ENCODE results near the gene KCNH6.

The KCNH6 gene

GRCh38 chr17:63490858-63491400 lies 32.2 kb upstream of the KCNH6 start:
- no peak overlapping the region for H3K9ac ChIP-seq (ENCODE audit: low read length)
- no peak overlapping the region for H3K27ac ChIP-seq (ENCODE audit: low read depth, low read length)
- H3K36me3 ChIP-seq (ENCODE audit: insufficient read depth, low read length) = no peaks in the 10 kb centered on the region
- H3K27me3 ChIP-seq (ENCODE audit: control insufficient read depth in 1 of 2, insufficient read depth in 2 of 2, low read length in 2 of 2) = peaks cover 0 to 6% of the 10 kb centered on the region in 2 donors
- H3K9me3 ChIP-seq (ENCODE audit: low read length) = no peaks in the 10 kb centered on the region
- no peak overlapping the region for H3K4me3 ChIP-seq (ENCODE audit: low read depth in 1 of 2, low read length in 2 of 2)
- no peaks in the 10 kb centered on the region for H3K4me1 ChIP-seq (ENCODE audit: insufficient read depth, low read length)

GRCh38 chr17:63491413-63491812 lies 31.7 kb upstream of the KCNH6 start:
- no peak overlapping the region for H3K4me3 ChIP-seq (ENCODE audit: low read depth in 1 of 2, low read length in 2 of 2)
- H3K27me3 ChIP-seq (ENCODE audit: control insufficient read depth in 1 of 2, insufficient read depth in 2 of 2, low read length in 2 of 2) = peaks cover 0 to 6% of the 10 kb centered on the region in 2 donors
- H3K4me1 ChIP-seq (ENCODE audit: insufficient read depth, low read length) = no peaks in the 10 kb centered on the region
- H3K27ac ChIP-seq (ENCODE audit: low read depth, low read length) = no peak overlapping the region
- H3K9ac ChIP-seq (ENCODE audit: low read length) = no peak overlapping the region
- H3K36me3 ChIP-seq (ENCODE audit: insufficient read depth, low read length) = no peaks in the 10 kb centered on the region
- H3K9me3 ChIP-seq (ENCODE audit: low read length) = no peaks in the 10 kb centered on the region

GRCh38 chr17:63491977-63492618 lies 31.1 kb upstream of the KCNH6 start:
- no peaks in the 10 kb centered on the region for H3K4me1 ChIP-seq (ENCODE audit: insufficient read depth, low read length)
- peaks cover 0 to 6% of the 10 kb centered on the region in 2 donors for H3K27me3 ChIP-seq (ENCODE audit: control insufficient read depth in 1 of 2, insufficient read depth in 2 of 2, low read length in 2 of 2)
- H3K9me3 ChIP-seq (ENCODE audit: low read length) = no peaks in the 10 kb centered on the region
- no peak overlapping the region for H3K27ac ChIP-seq (ENCODE audit: low read depth, low read length)
- no peaks in the 10 kb centered on the region for H3K36me3 ChIP-seq (ENCODE audit: insufficient read depth, low read length)
- no peak overlapping the region for H3K9ac ChIP-seq (ENCODE audit: low read length)
- no peak overlapping the region for H3K4me3 ChIP-seq (ENCODE audit: low read depth in 1 of 2, low read length in 2 of 2)

- H3K4me3 ChIP-seq (ENCODE audit: low read depth in 1 of 2, low read length in 2 of 2) = no peak overlapping the region
- no peak overlapping the region for H3K27ac ChIP-seq (ENCODE audit: low read depth, low read length)
- no peaks in the 10 kb centered on the region for H3K9me3 ChIP-seq (ENCODE audit: low read length)
- H3K36me3 ChIP-seq (ENCODE audit: insufficient read depth, low read length) = no peaks in the 10 kb centered on the region
- H3K9ac ChIP-seq (ENCODE audit: low read length) = no peak overlapping the region
- peaks cover 0 to 6% of the 10 kb centered on the region in 2 donors for H3K27me3 ChIP-seq (ENCODE audit: control insufficient read depth in 1 of 2, insufficient read depth in 2 of 2, low read length in 2 of 2)
- no peaks in the 10 kb centered on the region for H3K4me1 ChIP-seq (ENCODE audit: insufficient read depth, low read length)
Measured at GRCh38 chr17:63492940-63493339, 30.2 kb upstream of the KCNH6 start.

GRCh38 chr17:63493411-63493810 lies 29.7 kb upstream of the KCNH6 start:
- no peaks in the 10 kb centered on the region for H3K9me3 ChIP-seq (ENCODE audit: low read length)
- H3K4me3 ChIP-seq (ENCODE audit: low read depth in 1 of 2, low read length in 2 of 2) = no peak overlapping the region
- peaks cover 0 to 6% of the 10 kb centered on the region in 2 donors for H3K27me3 ChIP-seq (ENCODE audit: control insufficient read depth in 1 of 2, insufficient read depth in 2 of 2, low read length in 2 of 2)
- H3K27ac ChIP-seq (ENCODE audit: low read depth, low read length) = no peak overlapping the region
- no peak overlapping the region for H3K9ac ChIP-seq (ENCODE audit: low read length)
- no peaks in the 10 kb centered on the region for H3K36me3 ChIP-seq (ENCODE audit: insufficient read depth, low read length)
- H3K4me1 ChIP-seq (ENCODE audit: insufficient read depth, low read length) = no peaks in the 10 kb centered on the region

- H3K36me3 ChIP-seq (ENCODE audit: insufficient read depth, low read length) = no peaks in the 10 kb centered on the region
- H3K4me3 ChIP-seq (ENCODE audit: low read depth in 1 of 2, low read length in 2 of 2) = no peak overlapping the region
- no peaks in the 10 kb centered on the region for H3K9me3 ChIP-seq (ENCODE audit: low read length)
- peaks cover 0 to 6% of the 10 kb centered on the region in 2 donors for H3K27me3 ChIP-seq (ENCODE audit: control insufficient read depth in 1 of 2, insufficient read depth in 2 of 2, low read length in 2 of 2)
- H3K4me1 ChIP-seq (ENCODE audit: insufficient read depth, low read length) = no peaks in the 10 kb centered on the region
- H3K27ac ChIP-seq (ENCODE audit: low read depth, low read length) = no peak overlapping the region
- no peak overlapping the region for H3K9ac ChIP-seq (ENCODE audit: low read length)
Measured at GRCh38 chr17:63494300-63494928, 28.7 kb upstream of the KCNH6 start.

GRCh38 chr17:63495491-63495890 lies 27.7 kb upstream of the KCNH6 start:
- Histone ChIP-seq H3K27ac (ENCODE audit: low read depth, low read length) (no peak overlapping the region), H3K27me3 (ENCODE audit: control insufficient read depth in 1 of 2, insufficient read depth in 2 of 2, low read length in 2 of 2) (peaks cover 0 to 6% of the 10 kb centered on the region in 2 donors), H3K4me1 (ENCODE audit: insufficient read depth, low read length) (no peaks in the 10 kb centered on the region), H3K9me3 (ENCODE audit: low read length) (no peaks in the 10 kb centered on the region), H3K4me3 (ENCODE audit: low read depth in 1 of 2, low read length in 2 of 2) (no peak overlapping the region), H3K9ac (ENCODE audit: low read length) (no peak overlapping the region), H3K36me3 (ENCODE audit: insufficient read depth, low read length) (no peaks in the 10 kb centered on the region)

GRCh38 chr17:63496177-63496576 lies 27.0 kb upstream of the KCNH6 start:
- no peaks in the 10 kb centered on the region for H3K36me3 ChIP-seq (ENCODE audit: insufficient read depth, low read length)
- H3K9me3 ChIP-seq (ENCODE audit: low read length) = no peaks in the 10 kb centered on the region
- H3K4me3 ChIP-seq (ENCODE audit: low read depth in 1 of 2, low read length in 2 of 2) = no peak overlapping the region
- H3K4me1 ChIP-seq (ENCODE audit: insufficient read depth, low read length) = no peaks in the 10 kb centered on the region
- H3K27ac ChIP-seq (ENCODE audit: low read depth, low read length) = no peak overlapping the region
- peaks cover 0 to 1% of the 10 kb centered on the region in 2 donors for H3K27me3 ChIP-seq (ENCODE audit: control insufficient read depth in 1 of 2, insufficient read depth in 2 of 2, low read length in 2 of 2)
- H3K9ac ChIP-seq (ENCODE audit: low read length) = no peak overlapping the region

- Histone ChIP-seq H3K27ac (ENCODE audit: low read depth, low read length) (no peak overlapping the region), H3K4me1 (ENCODE audit: insufficient read depth, low read length) (no peaks in the 10 kb centered on the region), H3K9ac (ENCODE audit: low read length) (no peak overlapping the region), H3K27me3 (ENCODE audit: control insufficient read depth in 1 of 2, insufficient read depth in 2 of 2, low read length in 2 of 2) (no peaks in the 10 kb centered on the region), H3K36me3 (ENCODE audit: insufficient read depth, low read length) (no peaks in the 10 kb centered on the region), H3K4me3 (ENCODE audit: low read depth in 1 of 2, low read length in 2 of 2) (no peak overlapping the region), H3K9me3 (ENCODE audit: low read length) (no peaks in the 10 kb centered on the region)
Measured at GRCh38 chr17:63496663-63497400, 26.3 kb upstream of the KCNH6 start.

- H3K27ac ChIP-seq (ENCODE audit: low read depth, low read length) = no peak overlapping the region
- no peaks in the 10 kb centered on the region for H3K27me3 ChIP-seq (ENCODE audit: control insufficient read depth in 1 of 2, insufficient read depth in 2 of 2, low read length in 2 of 2)
- no peaks in the 10 kb centered on the region for H3K4me1 ChIP-seq (ENCODE audit: insufficient read depth, low read length)
- H3K4me3 ChIP-seq (ENCODE audit: low read depth in 1 of 2, low read length in 2 of 2) = no peak overlapping the region
- no peak overlapping the region for H3K9ac ChIP-seq (ENCODE audit: low read length)
- H3K9me3 ChIP-seq (ENCODE audit: low read length) = no peaks in the 10 kb centered on the region
- H3K36me3 ChIP-seq (ENCODE audit: insufficient read depth, low read length) = no peaks in the 10 kb centered on the region
Measured at GRCh38 chr17:63497708-63498483, 25.3 kb upstream of the KCNH6 start.

- Histone ChIP-seq H3K9me3 (ENCODE audit: low read length) (no peaks in the 10 kb centered on the region), H3K36me3 (ENCODE audit: insufficient read depth, low read length) (no peaks in the 10 kb centered on the region), H3K27ac (ENCODE audit: low read depth, low read length) (no peak overlapping the region), H3K27me3 (ENCODE audit: control insufficient read depth in 1 of 2, insufficient read depth in 2 of 2, low read length in 2 of 2) (no peaks in the 10 kb centered on the region), H3K9ac (ENCODE audit: low read length) (no peak overlapping the region), H3K4me3 (ENCODE audit: low read depth in 1 of 2, low read length in 2 of 2) (no peak overlapping the region), H3K4me1 (ENCODE audit: insufficient read depth, low read length) (no peaks in the 10 kb centered on the region)
Measured at GRCh38 chr17:63498626-63499195, 24.4 kb upstream of the KCNH6 start.
